Thyroid gland (tissue), 4 donors: ENCODE results near the gene DGKD. TPM values are rescaled to one million over a fixed set of nuclear protein-coding genes. Genes with fewer than 3 reads are reported as not detected.

Source experiments
- DNase-seq, 2 donors: peaks; one replicate each; pipeline ENCODE4 v3.0.0-alpha.2; 2019
- H3K27ac ChIP-seq, 3 donors: fragments of 200-600 bp; sonication (generic); 1 replicate in 2 of 3; 2 replicates in 1 of 3; pipeline ENCODE4 v1.5.1; 2016 to 2019; ENCODE audit warnings: mild to moderate bottlenecking in 1 of 3, moderate library complexity in 1 of 3
- H3K27me3 ChIP-seq: fragments of 200-600 bp; sonication (generic); one replicate; pipeline ENCODE4 v1.5.1; 2019
- H3K36me3 ChIP-seq, 2 donors: fragments of 200-600 bp; sonication (generic); one replicate each; pipeline ENCODE4 v1.5.1; 2016 to 2019
- H3K4me1 ChIP-seq, 2 donors: fragments of 200-600 bp; sonication (generic); one replicate each; pipeline ENCODE4 v1.5.1; 2017 to 2019
- H3K4me3 ChIP-seq, 3 donors: fragments of 200-600 bp; sonication (generic); replicated peaks in 1 of 3; 1 replicate in 2 of 3; 2 replicates in 1 of 3; pipeline ENCODE4 v1.5.1; 2016; ENCODE audit warnings: mild to moderate bottlenecking in 1 of 3
- H3K9me3 ChIP-seq: fragments of 200-600 bp; sonication (generic); one replicate; pipeline ENCODE4 v1.5.1; 2017
- CTCF ChIP-seq, 6 experiments: fragments of 200-600 bp in 3 of 6; fragments of 450-650 bp in 3 of 6; sonication (generic) in 3 of 6; IDR thresholded peaks; one replicate each; pipeline ENCODE4 v1.5.1; 2016 to 2019; ENCODE audit warnings: antibody characterized with exemption in 6 of 6, mild to moderate bottlenecking in 2 of 6, inconsistent platforms in 1 of 6, moderate library complexity in 1 of 6
- POLR2A ChIP-seq, 2 donors: fragments of 450-650 bp; IDR thresholded peaks; one replicate each; pipeline ENCODE4 v1.6.1; 2017; ENCODE audit warnings: antibody characterized with exemption in 2 of 2, mild to moderate bottlenecking in 2 of 2, moderate library complexity in 1 of 2
- WGBS, 2 donors: methylation state at CpG; one replicate each; pipeline ENCODE4 v1.1.5; 2017; 5-methylcytosine and 5-hydroxymethylcytosine counted together
- intact Hi-C: fragments of 100-400 bp; cut with DNase I; formaldehyde crosslinking; loops from one replicate; pipeline ENCODE4 v1.15.1; 2023
- total RNA-seq, 4 donors: library from RNA; depleted of rRNA; stranded (reverse); fragments of >200 nt; gene quantifications; one replicate each; pipeline ENCODE4 v1.2.3, GENCODE V29; 2016

The DGKD gene
- total RNA-seq, 4 donors from 2014 or later, result 22.3 to 71.7 (median 27.3) TPM

- no peaks in the 10 kb centered on the region for H3K27me3 ChIP-seq
- intact Hi-C loops, result no loop called here
- no peak for DNase-seq
- 87 to 88% methylated on average over 5 of the region's 5 CpGs for WGBS, 2 donors
- peaks cover 11 to 12% of the 10 kb centered on the region in 2 donors for H3K4me1 ChIP-seq
- no peak overlapping the region for H3K4me3 ChIP-seq
- TF ChIP-seq POLR2A (IDR thresholded peaks at IDR 0.05) (no peak), CTCF (IDR thresholded peaks at IDR 0.05) (no peak)
- no peaks in the 10 kb centered on the region for H3K9me3 ChIP-seq
- H3K36me3 ChIP-seq, result no peaks in the 10 kb centered on the region
- H3K27ac ChIP-seq, result no peak overlapping the region
Observed at GRCh38 chr2:233342301-233342700, 12.0 kb upstream of the DGKD start.

GRCh38 chr2:233343171-233343705 lies 11.1 kb upstream of the DGKD start:
- 92 to 95% methylated on average over 15 of the region's 15 CpGs for WGBS, 2 donors
- DNase-seq, result no peak
- no peak overlapping the region for H3K27ac ChIP-seq

GRCh38 chr2:233346376-233346775 lies 7.9 kb upstream of the DGKD start:
- Histone ChIP-seq H3K27me3 (no peaks in the 10 kb centered on the region), H3K27ac (no peak overlapping the region), H3K36me3 (no peaks in the 10 kb centered on the region), H3K4me1 (peaks cover 0 to 5% of the 10 kb centered on the region in 2 donors), H3K4me3 (no peak overlapping the region), H3K9me3 (no peaks in the 10 kb centered on the region)
- intact Hi-C loops, result no loop called here
- TF ChIP-seq POLR2A (IDR thresholded peaks at IDR 0.05) (no peak), CTCF (IDR thresholded peaks at IDR 0.05) (no peak)
- 91 to 94% methylated on average over 12 of the region's 12 CpGs for WGBS, 2 donors
- DNase-seq, result no peak

More at GRCh38 chr2:233343171-233343705, 11.1 kb upstream of the DGKD start:
- Histone ChIP-seq H3K4me1 (peaks cover 11 to 12% of the 10 kb centered on the region in 2 donors), H3K36me3 (no peaks in the 10 kb centered on the region), H3K4me3 (no peak overlapping the region), H3K9me3 (no peaks in the 10 kb centered on the region), H3K27me3 (no peaks in the 10 kb centered on the region)
- no peak for TF ChIP-seq POLR2A (IDR thresholded peaks at IDR 0.05)
- no peak for TF ChIP-seq CTCF (IDR thresholded peaks at IDR 0.05)
- intact Hi-C loops, result no loop called here

GRCh38 chr2:233346930-233347329 lies 7.4 kb upstream of the DGKD start:
- H3K4me1 ChIP-seq, result peaks cover 0 to 7% of the 10 kb centered on the region in 2 donors
- DNase-seq, result no peak
- H3K27me3 ChIP-seq, result no peaks in the 10 kb centered on the region
- no peak for TF ChIP-seq CTCF (IDR thresholded peaks at IDR 0.05)
- TF ChIP-seq POLR2A (IDR thresholded peaks at IDR 0.05), result no peak
- no peak overlapping the region for H3K27ac ChIP-seq
- WGBS, 2 donors, result 83 to 87% methylated on average over 9 of the region's 9 CpGs
- intact Hi-C loops, result no loop called here
- H3K9me3 ChIP-seq, result no peaks in the 10 kb centered on the region
- no peaks in the 10 kb centered on the region for H3K36me3 ChIP-seq
- no peak overlapping the region for H3K4me3 ChIP-seq

- H3K4me3 ChIP-seq, result no peak overlapping the region
- intact Hi-C loops, result no loop called here
- H3K9me3 ChIP-seq, result no peaks in the 10 kb centered on the region
- H3K4me1 ChIP-seq, result peaks cover 6 to 17% of the 10 kb centered on the region in 2 donors
- no peak for TF ChIP-seq CTCF (IDR thresholded peaks at IDR 0.05)
- TF ChIP-seq POLR2A (IDR thresholded peaks at IDR 0.05), result no peak
- WGBS, 2 donors, result 68 to 72% methylated on average over 15 of the region's 15 CpGs
- no peaks in the 10 kb centered on the region for H3K27me3 ChIP-seq
- DNase-seq, result peak in 1 of 2 donors; percentile 31
- H3K36me3 ChIP-seq, result no peaks in the 10 kb centered on the region
- no peak overlapping the region for H3K27ac ChIP-seq
Observed at GRCh38 chr2:233349005-233349998, 5.0 kb upstream of the DGKD start.
